HEK293T (cell line): ENCODE results near the gene TMEM47.
A peak's percentile ranks its signal among the peaks of the same experiment; 100 is the strongest.

Source experiments
- CTCF ChIA-PET: fragments of 350-600 bp; formaldehyde crosslinking; extraction: SDS; loops from one replicate; lab custom pipeline; 2021; ENCODE audit warnings: antibody characterized with exemption, inconsistent platforms; lab: Yijun Ruan, JAX
- POLR2A ChIA-PET: fragments of 350-600 bp; formaldehyde crosslinking; extraction: SDS; loops from one replicate; lab custom pipeline; 2020; ENCODE audit warnings: antibody characterized with exemption, inconsistent platforms; lab: Yijun Ruan, JAX
- DNase-seq: peaks from one replicate; pipeline ENCODE4 v3.0.0; 2012; ENCODE audit warnings: mixed read lengths; ENCODE audit errors: extremely low spot score
- ARNT ChIP-seq: fragments of 450-650 bp; IDR thresholded peaks from 2 replicates; pipeline ENCODE4 v1.6.1; 2017; ENCODE audit warnings: mild to moderate bottlenecking
- BHLHE40 ChIP-seq: fragments of 450-650 bp; IDR thresholded peaks from 2 replicates; pipeline ENCODE4 v1.6.1; 2016; ENCODE audit warnings: mild to moderate bottlenecking, moderate library complexity, borderline replicate concordance
- CTBP1 ChIP-seq: fragments of 450-650 bp; IDR thresholded peaks from 2 replicates; pipeline ENCODE4 v1.6.1; 2016; ENCODE audit warnings: borderline replicate concordance
- ELF4 ChIP-seq: fragments of 450-650 bp; IDR thresholded peaks from 2 replicates; pipeline ENCODE4 v1.6.1; 2017; ENCODE audit warnings: antibody characterized with exemption
- FOXA1 ChIP-seq: fragments of 450-650 bp; IDR thresholded peaks from 2 replicates; pipeline ENCODE4 v1.6.1; 2016; ENCODE audit warnings: mild to moderate bottlenecking
- FOXK2 ChIP-seq: fragments of 450-650 bp; IDR thresholded peaks from 2 replicates; pipeline ENCODE4 v1.6.1; 2016; ENCODE audit warnings: mild to moderate bottlenecking
- FOXM1 ChIP-seq: fragments of 450-650 bp; IDR thresholded peaks from 2 replicates; pipeline ENCODE4 v1.6.1; 2017; ENCODE audit warnings: mild to moderate bottlenecking, borderline replicate concordance
- HDGF ChIP-seq: fragments of 450-650 bp; IDR thresholded peaks from 2 replicates; pipeline ENCODE4 v1.6.1; 2017; ENCODE audit warnings: antibody characterized with exemption, borderline replicate concordance
- L3MBTL2 ChIP-seq: fragments of 450-650 bp; conservative IDR thresholded peaks from 2 replicates; pipeline ENCODE4 v1.6.1; 2016; ENCODE audit warnings: mild to moderate bottlenecking
- LEF1 ChIP-seq: fragments of 450-650 bp; IDR thresholded peaks from 2 replicates; pipeline ENCODE4 v1.6.1; 2017; ENCODE audit warnings: mild to moderate bottlenecking, borderline replicate concordance
- NFRKB ChIP-seq: fragments of 450-650 bp; IDR thresholded peaks from 2 replicates; pipeline ENCODE4 v1.6.1; 2016; ENCODE audit warnings: mild to moderate bottlenecking, moderate library complexity
- SP1 ChIP-seq: fragments of 450-650 bp; IDR thresholded peaks from 2 replicates; pipeline ENCODE4 v1.6.1; 2017
- SUZ12 ChIP-seq: fragments of 450-650 bp; IDR thresholded peaks from 2 replicates; pipeline ENCODE4 v1.6.1; 2016; ENCODE audit warnings: mild to moderate bottlenecking
- TARDBP ChIP-seq: fragments of 450-650 bp; IDR thresholded peaks from 2 replicates; pipeline ENCODE4 v1.6.1; 2016
- ZNF384 ChIP-seq: fragments of 450-650 bp; IDR thresholded peaks from 2 replicates; pipeline ENCODE4 v1.6.1; 2016
- TF ChIP-seq, protein P1 (sequence below): fragments of 450-650 bp; IDR thresholded peaks from 2 replicates; pipeline ENCODE4 v1.6.1; 2016

The TMEM47 gene

GRCh38 chrX:34654696-34655490 lies 2.2 kb downstream of the TMEM47 start:
- DNase-seq, result no peak
- no peak for TF ChIP-seq FOXK2
- no peak for TF ChIP-seq LEF1
- no peak for TF ChIP-seq SP1
- no peak for TF ChIP-seq FOXM1
- TF ChIP-seq SUZ12, result no peak
- TF ChIP-seq NFRKB, result no peak
- TF ChIP-seq ELF4, result no peak
- TF ChIP-seq CTBP1, result no peak
- CTCF ChIA-PET, result no interaction called here
- POLR2A ChIA-PET, result no interaction called here

DNA sequence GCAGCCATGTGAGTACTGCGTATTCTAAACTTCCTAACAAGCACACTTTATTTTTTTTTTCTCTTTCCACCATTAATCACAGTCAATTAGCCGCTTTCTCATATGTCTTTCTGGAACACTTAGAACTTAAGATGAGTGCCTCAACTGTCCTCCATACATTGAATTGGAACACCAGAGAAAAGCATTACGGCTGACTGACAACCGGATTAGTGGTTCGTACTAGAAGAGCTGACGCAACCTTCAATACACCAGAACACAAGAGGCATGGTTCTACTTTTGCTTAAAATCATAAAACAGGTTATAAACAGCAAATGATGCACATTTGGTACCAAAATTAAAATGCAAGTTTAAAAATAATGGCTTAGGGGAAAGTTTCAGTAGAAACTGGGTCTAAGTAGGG lies 3.3 kb downstream of the TMEM47 start:
- TF ChIP-seq, protein P1, sequence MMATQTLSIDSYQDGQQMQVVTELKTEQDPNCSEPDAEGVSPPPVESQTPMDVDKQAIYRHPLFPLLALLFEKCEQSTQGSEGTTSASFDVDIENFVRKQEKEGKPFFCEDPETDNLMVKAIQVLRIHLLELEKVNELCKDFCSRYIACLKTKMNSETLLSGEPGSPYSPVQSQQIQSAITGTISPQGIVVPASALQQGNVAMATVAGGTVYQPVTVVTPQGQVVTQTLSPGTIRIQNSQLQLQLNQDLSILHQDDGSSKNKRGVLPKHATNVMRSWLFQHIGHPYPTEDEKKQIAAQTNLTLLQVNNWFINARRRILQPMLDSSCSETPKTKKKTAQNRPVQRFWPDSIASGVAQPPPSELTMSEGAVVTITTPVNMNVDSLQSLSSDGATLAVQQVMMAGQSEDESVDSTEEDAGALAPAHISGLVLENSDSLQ, result peak; percentile 58
- no peak for TF ChIP-seq SP1
- no peak for DNase-seq
- POLR2A ChIA-PET, result no interaction called here
- CTCF ChIA-PET, result no interaction called here

DNA sequence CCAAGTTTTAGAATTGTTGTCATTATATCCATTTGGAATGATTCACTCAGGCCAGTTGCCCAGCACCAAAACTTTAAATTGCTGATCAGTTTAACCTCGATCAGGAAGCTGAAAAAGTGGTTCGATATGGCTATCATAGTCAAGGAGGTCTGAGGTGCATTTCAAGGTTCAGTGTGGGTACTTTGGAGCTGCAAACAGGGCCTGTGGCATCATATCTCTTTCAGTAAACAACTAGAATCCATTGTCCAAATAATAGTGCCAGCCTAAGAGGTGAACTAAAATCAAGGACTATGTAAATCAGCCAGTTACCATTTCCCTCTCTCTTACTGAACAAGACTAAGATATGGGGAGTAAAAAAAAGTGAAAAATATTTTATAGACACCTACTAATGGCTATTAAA lies 14.2 kb downstream of the TMEM47 start:
- DNase-seq, result no peak
- CTCF ChIA-PET, result no interaction called here
- no peak for TF ChIP-seq L3MBTL2
- no peak for TF ChIP-seq FOXM1
- TF ChIP-seq LEF1, result no peak
- no peak for TF ChIP-seq BHLHE40
- no peak for TF ChIP-seq CTBP1
- no peak for TF ChIP-seq FOXK2
- no peak for TF ChIP-seq FOXA1
- POLR2A ChIA-PET, result no interaction called here

GRCh38 chrX:34638116-34638515 lies 19.0 kb downstream of the TMEM47 start:
- CTCF ChIA-PET, result no interaction called here
- no peak for DNase-seq
- TF ChIP-seq NFRKB, result no peak
- no peak for TF ChIP-seq LEF1
- TF ChIP-seq ARNT, result no peak
- no peak for TF ChIP-seq FOXK2
- no peak for TF ChIP-seq FOXM1
- no peak for TF ChIP-seq BHLHE40
- TF ChIP-seq CTBP1, result no peak
- no peak for TF ChIP-seq SUZ12
- no peak for TF ChIP-seq TARDBP
- TF ChIP-seq HDGF, result no peak
- no peak for TF ChIP-seq ZNF384
- no peak for TF ChIP-seq FOXA1
- no peak for TF ChIP-seq ELF4
- no peak for TF ChIP-seq L3MBTL2
- TF ChIP-seq SP1, result no peak
- TF ChIP-seq, protein P1, result no peak
- POLR2A ChIA-PET, result no interaction called here

DNA sequence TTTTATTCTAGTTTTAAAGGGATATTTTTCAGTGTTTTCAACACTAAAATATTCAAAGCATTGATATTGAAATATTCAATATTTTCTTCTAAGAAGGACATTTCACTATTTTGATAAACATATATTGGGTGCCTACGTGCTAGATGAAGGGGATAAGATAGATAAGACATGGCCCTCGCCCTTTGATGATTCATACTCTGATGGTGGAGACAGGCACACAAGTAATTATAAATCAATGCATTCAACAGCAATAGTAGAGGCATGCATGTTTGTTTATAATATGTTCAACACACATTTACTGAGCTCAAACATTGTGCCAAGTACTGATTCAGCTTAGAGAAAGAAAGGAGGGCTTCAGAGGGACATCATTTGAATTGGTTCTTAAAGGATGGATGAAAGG lies 22.7 kb downstream of the TMEM47 start:
- no peak for DNase-seq
- CTCF ChIA-PET, result no interaction called here
- POLR2A ChIA-PET, result no interaction called here

GRCh38 chrX:34632384-34632783 lies 24.7 kb downstream of the TMEM47 start:
- TF ChIP-seq HDGF (no peak), ELF4 (no peak), CTBP1 (no peak), FOXK2 (no peak), ZNF384 (no peak), L3MBTL2 (no peak), BHLHE40 (no peak), TARDBP (no peak), ARNT (no peak), NFRKB (no peak), SP1 (no peak), FOXA1 (no peak), FOXM1 (no peak)
- ChIA-PET POLR2A (no interaction called here), CTCF (no interaction called here)
- DNase-seq, result no peak

More for the DNA sequence above, 22.7 kb downstream of the TMEM47 start:
- no peak for TF ChIP-seq ARNT
- no peak for TF ChIP-seq SUZ12
- no peak for TF ChIP-seq TARDBP
- TF ChIP-seq LEF1, result no peak

GRCh38 chrX:34631479-34632220 lies 25.4 kb downstream of the TMEM47 start:
- TF ChIP-seq FOXA1 (no peak), ZNF384 (no peak)
- ChIA-PET CTCF (no interaction called here), POLR2A (no interaction called here)
- DNase-seq, result no peak
